ENCODE results near the gene ZSCAN9. TPM values are rescaled to one million over a fixed set of nuclear protein-coding genes. Genes with fewer than 3 reads are reported as not detected.

ZSCAN9 gene
- total and polyA plus RNA-seq, 9 of the 15 experiments (the other 6 are each of a cell fraction or from before 2014, with no cell fraction given), result 18.8 to 48.9 (median 28.7) TPM

GRCh38 chr6:28212510-28213212, 12.4 kb upstream of the ZSCAN9 start (continued):
- TF ChIP-seq TGIF2 (CRISPR knock-in tag; IDR thresholded peaks at IDR 0.05) (no peak), CCNT2 (IDR thresholded peaks at IDR 0.05; ENCODE audit: borderline replicate concordance, extremely low read depth, insufficient read length, low read depth, low read length) (no peak), SMARCA5 (IDR thresholded peaks at IDR 0.05) (no peak), SREBF1 (IDR thresholded peaks at IDR 0.05; ENCODE audit: borderline replicate concordance, low read depth, low read length) (0 out of 2 replicates have a peak, but pooled peaks have one; percentile 66), HMG20B (CRISPR knock-in tag; IDR thresholded peaks at IDR 0.05) (no peak), RAD21 (CRISPR knock-in tag; conservative IDR thresholded peaks at IDR 0.05 in 1 of 2, IDR thresholded peaks at IDR 0.05 in 1 of 2) (peak; percentile 51 to 60; a peak in 3 of 4 replicates), LARP7 (IDR thresholded peaks at IDR 0.05) (no peak), ZNF764 (CRISPR knock-in tag; IDR thresholded peaks at IDR 0.05; ENCODE audit: low read depth) (peak; percentile 82), ID3 (CRISPR knock-in tag; IDR thresholded peaks at IDR 0.05) (no peak), ID3 (tag; IDR thresholded peaks at IDR 0.05) (peak; percentile 87; the same call in 1 of the 2 replicates), ZNF584 (CRISPR knock-in tag; IDR thresholded peaks at IDR 0.05; ENCODE audit: low read depth) (peak; percentile 65; the same call in 1 of the 2 replicates), ZBTB1 (CRISPR knock-in tag; IDR thresholded peaks at IDR 0.05; ENCODE audit: borderline replicate concordance, low read depth) (no peak), MEF2D (tag; conservative IDR thresholded peaks at IDR 0.05; ENCODE audit: low read depth) (peak; percentile 77), ARHGAP35 (IDR thresholded peaks at IDR 0.05; ENCODE audit: partially characterized antibody) (no peak), NR4A1 (CRISPR knock-in tag; IDR thresholded peaks at IDR 0.05) (no peak), NR4A1 (tag; IDR thresholded peaks at IDR 0.05) (0 out of 2 replicates have a peak, but pooled peaks have one; percentile 52), ZNF23 (CRISPR knock-in tag; IDR thresholded peaks at IDR 0.05) (no peak), ZNF583 (CRISPR knock-in tag; IDR thresholded peaks at IDR 0.05) (peak; percentile 62; the same call in 1 of the 2 replicates), ZNF217 (CRISPR knock-in tag; IDR thresholded peaks at IDR 0.05) (no peak), ZNF41 (CRISPR knock-in tag; conservative IDR thresholded peaks at IDR 0.05) (no peak), ZNF175 (CRISPR knock-in tag; IDR thresholded peaks at IDR 0.05; ENCODE audit: low read depth) (0 out of 2 replicates have a peak, but pooled peaks have one; percentile 61), GATAD2B (IDR thresholded peaks at IDR 0.05; ENCODE audit: borderline replicate concordance) (0 out of 2 replicates have a peak, but pooled peaks have one; percentile 17), NCOA1 (IDR thresholded peaks at IDR 0.05; ENCODE audit: low read depth) (no peak), ZBTB2 (IDR thresholded peaks at IDR 0.05) (peak; percentile 84), FUS (optimal IDR thresholded peaks at IDR 0.05; ENCODE audit: low read depth, low read length) (no peak), ZNF212 (CRISPR knock-in tag; IDR thresholded peaks at IDR 0.05) (no peak), GABPB2 (CRISPR knock-in tag; conservative IDR thresholded peaks at IDR 0.05) (0 out of 2 replicates have a peak, but pooled peaks have one; percentile 14), TAL1 (IDR thresholded peaks at IDR 0.05) (no peak), SP1 (CRISPR knock-in tag; IDR thresholded peaks at IDR 0.05) (peak; percentile 93), CBX5 (IDR thresholded peaks at IDR 0.05; ENCODE audit: borderline replicate concordance, low read depth) (peak; percentile 23; the same call in 1 of the 2 replicates), ZNF282 (CRISPR knock-in tag; IDR thresholded peaks at IDR 0.05) (no peak), ZNF316 (IDR thresholded peaks at IDR 0.05) (peak; percentile 88)

Data from K562 (cell line).